HG03139 (cell line): ENCODE results near the gene SMG7.
"Not testable (repeated sequence)": the region's sequence is repeated elsewhere in the genome, so short reads cannot be mapped to it uniquely, and the experiment has no call there.

Experiments
- ATAC-seq: cut with Tn5 transposase; IDR thresholded peaks from one replicate; pipeline ENCODE4 v1.9.1; 2021; ENCODE audit not compliant: unreplicated experiment

Gene SMG7

GRCh38 chr1:183472488-183473216, at the start of gene SMG7:
Gene SMG7 (plus strand): TSS chr1:183472499. CDS start chr1:183472621, 122 bp downstream.
- peak; percentile 9 for ATAC-seq

DNA sequence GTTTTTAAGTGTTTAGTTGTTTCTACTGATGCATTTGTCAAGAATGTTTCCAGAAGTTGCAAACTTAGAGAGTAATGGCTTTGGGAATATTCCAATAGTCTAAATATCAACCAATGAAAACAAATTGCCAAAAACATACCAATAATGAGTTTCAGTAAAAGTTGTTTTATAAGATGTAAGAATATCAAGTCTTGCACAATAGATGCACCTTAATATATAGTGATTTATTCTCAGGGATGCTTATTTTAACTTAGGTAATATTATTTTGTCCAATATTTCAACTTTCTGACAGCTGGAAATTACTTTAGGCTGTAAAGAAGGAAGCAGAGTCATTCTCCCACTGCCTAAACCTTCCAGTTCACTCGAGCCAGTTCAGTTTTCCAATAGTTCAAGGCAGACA, 48.8 kb upstream of the SMG7 start:
- no peak for ATAC-seq

DNA sequence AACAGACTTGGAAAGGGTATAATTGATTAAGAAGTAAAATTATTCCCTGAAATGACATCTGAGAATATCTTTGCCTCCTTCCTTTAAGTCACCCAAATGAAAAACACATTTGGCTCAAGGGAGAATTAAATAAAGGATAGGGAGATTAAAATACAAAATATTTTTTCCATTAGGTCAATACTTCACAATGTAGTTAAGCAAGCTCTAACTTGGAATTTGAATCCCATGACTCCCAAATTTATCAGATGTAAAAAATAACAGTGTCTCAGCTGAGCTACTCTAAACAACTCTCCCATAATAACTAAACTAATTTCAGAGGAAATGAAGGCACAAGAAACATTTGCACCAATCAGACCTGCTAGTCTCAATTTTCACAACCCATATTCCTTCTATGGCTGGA, 47.6 kb upstream of the SMG7 start:
- no peak for ATAC-seq

DNA sequence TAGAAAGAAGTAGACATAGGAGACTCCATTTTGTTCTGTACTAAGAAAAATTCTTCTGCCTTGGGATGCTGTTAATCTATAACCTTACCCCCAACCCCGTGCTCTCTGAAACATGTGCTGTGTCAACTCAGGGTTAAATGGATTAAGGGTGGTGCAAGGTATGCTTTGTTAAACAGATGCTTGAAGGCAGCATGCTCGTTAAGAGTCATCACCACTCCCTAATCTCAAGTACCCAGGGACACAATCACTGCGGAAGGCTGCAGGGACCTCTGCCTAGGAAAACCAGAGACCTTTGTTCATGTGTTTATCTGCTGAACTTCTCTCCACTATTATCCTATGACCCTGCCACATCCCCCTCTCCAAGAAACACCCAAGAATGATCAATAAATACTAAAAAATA, 44.7 kb upstream of the SMG7 start:
- not testable (repeated sequence) for ATAC-seq

GRCh38 chr1:183431840-183432547, 40.3 kb upstream of the SMG7 start:
- no peak for ATAC-seq

DNA sequence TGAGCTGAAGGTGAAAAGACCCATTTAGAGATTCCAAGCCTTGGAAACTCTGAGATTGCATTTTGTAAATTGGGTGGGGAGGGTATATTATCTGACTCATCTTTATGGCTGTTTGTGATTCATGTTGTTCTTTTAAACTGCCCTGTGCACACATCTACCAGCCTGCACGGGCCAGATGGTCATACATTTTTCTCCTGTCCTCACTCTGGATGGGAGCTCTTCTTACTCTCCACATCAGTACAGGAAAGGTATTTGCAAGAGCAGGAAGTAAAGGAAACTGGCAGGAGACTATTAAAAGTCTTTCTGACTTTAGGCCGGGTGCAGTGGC, 39.8 kb upstream of the SMG7 start:
- ATAC-seq: no peak

DNA sequence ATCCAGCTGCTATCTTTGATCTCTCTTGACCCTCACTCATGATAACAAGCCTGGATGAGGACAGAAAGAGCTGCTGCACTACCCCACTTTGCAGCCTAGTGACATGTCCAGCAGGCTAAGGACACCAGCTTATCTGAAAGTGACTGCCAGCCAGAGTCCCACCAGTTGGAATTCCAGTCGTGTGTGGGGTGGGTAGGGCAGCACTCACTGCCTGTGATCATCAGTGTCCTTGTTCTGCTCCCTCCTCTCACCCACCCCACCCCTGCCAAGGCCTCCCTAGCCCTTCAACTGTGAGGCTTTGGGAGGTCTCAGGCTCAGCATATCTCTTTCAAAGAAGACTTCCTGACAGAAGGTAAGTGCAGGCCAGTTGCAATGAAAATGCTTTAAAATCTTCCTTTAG, 38.6 kb upstream of the SMG7 start:
- ATAC-seq: no peak

DNA sequence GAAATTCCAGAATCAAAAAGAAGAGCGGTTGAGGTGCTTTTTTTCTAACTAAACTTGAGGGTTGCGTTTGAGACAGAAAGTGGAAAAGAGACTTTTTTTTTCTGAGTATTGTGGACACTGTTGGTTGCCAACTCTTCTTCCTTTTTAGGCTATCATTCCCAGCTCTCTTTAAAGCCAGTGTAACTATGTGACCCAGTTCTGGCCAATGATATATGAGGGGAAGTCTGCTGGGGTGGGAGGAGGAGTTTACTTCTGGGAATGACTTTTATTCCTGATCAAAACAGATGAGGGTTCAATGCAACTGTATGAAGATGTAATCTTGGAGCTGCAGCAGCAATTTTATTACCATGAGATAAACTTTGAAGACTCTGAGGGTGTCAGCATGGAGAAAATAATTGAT, 36.8 kb upstream of the SMG7 start:
- ATAC-seq: no peak

- ATAC-seq: no peak
These were observed 34.2 kb upstream of the SMG7 start for GRCh38 chr1:183438060-183438459.

GRCh38 chr1:183443011-183443410, 29.3 kb upstream of the SMG7 start:
- no peak for ATAC-seq

GRCh38 chr1:183443466-183443865, 28.8 kb upstream of the SMG7 start:
- ATAC-seq: no peak

DNA sequence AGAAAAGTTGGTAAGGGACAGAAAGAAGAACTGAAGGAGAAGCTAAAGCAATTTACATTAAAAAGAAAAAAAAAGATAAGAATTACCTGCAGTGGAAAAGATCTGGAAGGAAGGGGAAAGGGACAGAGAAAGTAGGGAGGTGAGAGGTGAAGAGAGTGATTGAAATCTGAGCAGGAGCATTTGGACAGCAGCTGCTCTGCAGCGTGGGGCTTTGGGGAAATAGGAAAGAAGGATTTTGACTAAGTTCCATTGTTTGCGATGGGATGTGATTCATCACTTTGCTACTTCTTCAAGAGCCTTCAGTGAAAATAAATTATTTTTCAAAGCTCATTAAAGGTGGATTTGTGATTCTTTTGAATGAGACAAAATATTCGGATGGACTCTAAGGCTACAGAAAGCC, 28.1 kb upstream of the SMG7 start:
- no peak for ATAC-seq

- no peak for ATAC-seq
These were observed 23.0 kb upstream of the SMG7 start for GRCh38 chr1:183449223-183449770.

- ATAC-seq: no peak
These were observed 22.2 kb upstream of the SMG7 start for GRCh38 chr1:183450093-183450492.

- ATAC-seq: no peak
These were observed 17.9 kb upstream of the SMG7 start for GRCh38 chr1:183454377-183454776.

GRCh38 chr1:183456826-183457225, 15.5 kb upstream of the SMG7 start:
- no peak for ATAC-seq

DNA sequence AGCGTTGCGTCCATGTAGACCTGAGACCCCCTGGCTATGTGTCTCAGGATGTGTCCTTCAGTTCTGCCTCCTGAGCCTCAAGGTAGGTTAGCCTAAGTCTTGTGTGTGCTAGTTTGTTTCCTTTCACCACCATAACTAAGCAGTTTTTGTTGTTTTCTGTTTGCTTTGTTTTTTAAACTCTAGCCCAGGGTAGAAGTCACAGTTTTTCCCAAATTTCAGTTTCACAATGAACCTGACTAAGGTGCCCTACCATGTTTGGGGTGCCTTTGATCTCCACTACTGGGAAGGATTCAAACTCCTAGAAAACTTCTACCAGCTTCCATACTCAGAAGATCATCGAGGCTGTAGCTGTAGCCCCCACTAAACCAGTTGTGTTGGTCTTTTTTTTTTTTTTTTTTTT, 14.8 kb upstream of the SMG7 start:
- ATAC-seq: no peak

- no peak for ATAC-seq
These were observed 11.7 kb upstream of the SMG7 start for GRCh38 chr1:183460596-183460995.

DNA sequence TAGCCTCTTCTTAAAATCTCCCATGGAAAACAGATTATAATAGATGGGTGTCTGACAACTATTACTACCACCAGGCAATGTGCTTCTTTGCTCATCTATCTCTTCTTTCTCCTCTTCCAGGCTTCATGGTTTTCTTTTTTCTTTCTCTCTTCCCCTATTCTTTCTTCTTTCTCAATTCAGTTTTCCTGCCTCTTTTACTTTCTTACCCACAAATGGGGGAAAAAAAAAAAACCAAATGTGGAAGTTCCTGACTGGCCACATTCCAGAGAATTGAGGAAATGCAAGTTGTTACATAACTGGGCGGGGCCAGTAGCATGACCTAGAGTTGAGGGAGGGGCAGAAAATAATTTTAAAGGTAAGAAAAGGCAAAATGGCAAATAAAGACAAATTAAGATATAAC, 10.9 kb upstream of the SMG7 start:
- ATAC-seq: no peak

DNA sequence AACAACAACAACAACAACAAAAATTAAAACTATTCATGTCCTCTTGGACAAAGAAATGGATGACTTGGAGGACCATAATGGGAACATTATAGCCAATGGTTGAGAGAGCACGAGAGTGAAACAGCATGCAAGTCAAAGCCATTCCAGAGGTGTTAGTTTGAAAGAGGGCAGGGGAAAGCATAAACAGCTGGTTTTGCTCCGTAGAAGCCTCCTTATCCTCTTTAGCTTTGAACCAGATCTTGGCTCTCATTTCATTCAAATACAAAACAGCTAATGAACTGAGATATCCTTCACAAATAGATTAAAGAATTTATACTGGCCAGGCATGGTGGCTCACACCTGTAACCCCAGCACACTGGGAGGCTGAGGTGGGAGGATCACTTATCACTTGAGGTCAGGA, 8.7 kb upstream of the SMG7 start:
- ATAC-seq: no peak

DNA sequence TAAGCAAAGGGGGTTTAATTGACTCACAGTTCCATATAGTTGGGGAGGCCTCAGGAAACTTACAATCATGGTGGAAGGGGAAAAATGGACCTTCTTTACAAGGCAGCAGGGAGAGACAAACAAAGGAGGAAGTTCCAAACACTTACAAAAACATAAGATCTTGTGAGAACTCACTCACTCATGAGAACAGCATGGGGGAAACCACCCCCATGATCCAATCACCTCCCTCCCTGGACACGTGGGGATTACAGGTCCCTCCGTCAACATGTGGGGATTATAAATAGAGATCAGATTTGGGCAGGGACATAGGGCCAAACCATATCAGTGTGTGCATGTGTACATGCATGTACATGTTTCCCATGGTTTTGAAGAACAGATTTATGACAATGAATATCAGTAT, 5.5 kb upstream of the SMG7 start:
- ATAC-seq: no peak

DNA sequence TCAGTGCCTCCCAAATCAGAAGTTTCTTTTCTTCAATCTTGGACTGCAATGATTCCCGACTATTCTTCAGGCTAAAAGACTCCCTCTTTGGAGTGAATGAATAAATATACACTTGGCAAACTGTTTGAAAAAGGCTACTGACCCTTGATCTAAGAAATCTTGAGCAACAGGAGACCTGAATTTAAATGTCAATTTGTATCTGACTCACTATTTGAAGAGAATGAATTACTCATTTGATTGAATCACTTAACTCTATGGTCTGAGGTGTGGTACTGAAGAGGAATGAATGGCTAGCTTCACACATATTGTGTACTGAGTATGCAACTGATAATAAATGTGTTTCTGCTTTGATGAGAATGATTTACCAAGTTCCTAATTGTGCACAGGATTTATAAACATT, 4.6 kb upstream of the SMG7 start:
- ATAC-seq: no peak
